ENCODE data around the gene TRIM40.

Gene TRIM40

GRCh38 chr6:30156262-30156599, 20.3 kb downstream of the TRIM40 start:
- Histone ChIP-seq H3K4me3 (ENCODE audit: low read depth in 1 of 5, low read length in 5 of 5) (peak overlapping the region in 1 of 5 donors; percentile 4), H3K27ac (ENCODE audit: low read depth, low read length) (no peak overlapping the region), H3K9me3 (ENCODE audit: control insufficient read depth in 5 of 5, low read length in 5 of 5) (no peaks in the 10 kb centered on the region), H3K36me3 (ENCODE audit: control insufficient read depth in 5 of 5, insufficient read depth in 5 of 5, low read length in 5 of 5) (no peaks in the 10 kb centered on the region), H3K9ac (ENCODE audit: low read length in 5 of 5) (no peak overlapping the region), H3K4me1 (ENCODE audit: control insufficient read depth in 5 of 5, insufficient read depth in 5 of 5, low read length in 5 of 5) (peaks cover 2 to 17% (median 11%) of the 10 kb centered on the region in 5 donors), H3K27me3 (ENCODE audit: control insufficient read depth in 5 of 5, insufficient read depth in 4 of 5, low read length in 5 of 5) (peaks cover 0 to 12% (median 0%) of the 10 kb centered on the region in 5 donors)

GRCh38 chr6:30156774-30157173, 20.8 kb downstream of the TRIM40 start:
- H3K4me3 ChIP-seq (ENCODE audit: low read depth in 1 of 5, low read length in 5 of 5) = no peak overlapping the region
- peaks cover 0 to 12% (median 0%) of the 10 kb centered on the region in 5 donors for H3K27me3 ChIP-seq (ENCODE audit: control insufficient read depth in 5 of 5, insufficient read depth in 4 of 5, low read length in 5 of 5)
- no peaks in the 10 kb centered on the region for H3K9me3 ChIP-seq (ENCODE audit: control insufficient read depth in 5 of 5, low read length in 5 of 5)
- no peak overlapping the region for H3K9ac ChIP-seq (ENCODE audit: low read length in 5 of 5)
- no peak overlapping the region for H3K27ac ChIP-seq (ENCODE audit: low read depth, low read length)
- peaks cover 2 to 17% (median 11%) of the 10 kb centered on the region in 5 donors for H3K4me1 ChIP-seq (ENCODE audit: control insufficient read depth in 5 of 5, insufficient read depth in 5 of 5, low read length in 5 of 5)
- no peaks in the 10 kb centered on the region for H3K36me3 ChIP-seq (ENCODE audit: control insufficient read depth in 5 of 5, insufficient read depth in 5 of 5, low read length in 5 of 5)

GRCh38 chr6:30157581-30157980, 21.6 kb downstream of the TRIM40 start:
- Histone ChIP-seq H3K27me3 (ENCODE audit: control insufficient read depth in 5 of 5, insufficient read depth in 4 of 5, low read length in 5 of 5) (peaks cover 0 to 12% (median 0%) of the 10 kb centered on the region in 5 donors), H3K9ac (ENCODE audit: low read length in 5 of 5) (no peak overlapping the region), H3K36me3 (ENCODE audit: control insufficient read depth in 5 of 5, insufficient read depth in 5 of 5, low read length in 5 of 5) (no peaks in the 10 kb centered on the region), H3K27ac (ENCODE audit: low read depth, low read length) (no peak overlapping the region), H3K9me3 (ENCODE audit: control insufficient read depth in 5 of 5, low read length in 5 of 5) (no peaks in the 10 kb centered on the region), H3K4me3 (ENCODE audit: low read depth in 1 of 5, low read length in 5 of 5) (no peak overlapping the region), H3K4me1 (ENCODE audit: control insufficient read depth in 5 of 5, insufficient read depth in 5 of 5, low read length in 5 of 5) (peaks cover 2 to 17% (median 11%) of the 10 kb centered on the region in 5 donors)

DNA sequence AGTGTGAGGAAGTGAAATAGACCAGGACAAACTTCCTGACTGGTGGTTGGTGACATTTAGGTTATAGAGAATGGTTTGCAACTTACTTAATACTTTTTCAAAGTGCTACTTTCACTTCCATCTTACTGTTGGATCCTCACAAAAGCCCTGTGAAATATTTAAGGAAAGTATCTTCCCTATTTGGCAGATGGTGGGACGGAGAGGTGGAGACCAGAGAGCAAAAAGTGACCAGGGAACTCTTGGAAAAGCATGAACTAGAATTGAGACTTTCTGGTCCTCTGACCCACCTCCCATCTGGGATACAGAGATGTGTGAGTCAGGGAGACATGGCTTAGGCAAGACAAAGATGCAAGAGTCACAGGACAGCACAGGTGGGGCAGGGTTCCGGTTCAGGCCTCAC, 22.1 kb downstream of the TRIM40 start:
- H3K9ac ChIP-seq (ENCODE audit: low read length in 5 of 5) = no peak overlapping the region
- no peaks in the 10 kb centered on the region for H3K36me3 ChIP-seq (ENCODE audit: control insufficient read depth in 5 of 5, insufficient read depth in 5 of 5, low read length in 5 of 5)
- H3K4me1 ChIP-seq (ENCODE audit: control insufficient read depth in 5 of 5, insufficient read depth in 5 of 5, low read length in 5 of 5) = peaks cover 2 to 17% (median 11%) of the 10 kb centered on the region in 5 donors
- H3K4me3 ChIP-seq (ENCODE audit: low read depth in 1 of 5, low read length in 5 of 5) = no peak overlapping the region
- no peak overlapping the region for H3K27ac ChIP-seq (ENCODE audit: low read depth, low read length)
- H3K27me3 ChIP-seq (ENCODE audit: control insufficient read depth in 5 of 5, insufficient read depth in 4 of 5, low read length in 5 of 5) = peaks cover 0 to 12% (median 2%) of the 10 kb centered on the region in 5 donors
- no peaks in the 10 kb centered on the region for H3K9me3 ChIP-seq (ENCODE audit: control insufficient read depth in 5 of 5, low read length in 5 of 5)

- H3K9me3 ChIP-seq (ENCODE audit: control insufficient read depth in 5 of 5, low read length in 5 of 5) = no peaks in the 10 kb centered on the region
These were observed 22.6 kb downstream of the TRIM40 start for GRCh38 chr6:30158475-30159040.

DNA sequence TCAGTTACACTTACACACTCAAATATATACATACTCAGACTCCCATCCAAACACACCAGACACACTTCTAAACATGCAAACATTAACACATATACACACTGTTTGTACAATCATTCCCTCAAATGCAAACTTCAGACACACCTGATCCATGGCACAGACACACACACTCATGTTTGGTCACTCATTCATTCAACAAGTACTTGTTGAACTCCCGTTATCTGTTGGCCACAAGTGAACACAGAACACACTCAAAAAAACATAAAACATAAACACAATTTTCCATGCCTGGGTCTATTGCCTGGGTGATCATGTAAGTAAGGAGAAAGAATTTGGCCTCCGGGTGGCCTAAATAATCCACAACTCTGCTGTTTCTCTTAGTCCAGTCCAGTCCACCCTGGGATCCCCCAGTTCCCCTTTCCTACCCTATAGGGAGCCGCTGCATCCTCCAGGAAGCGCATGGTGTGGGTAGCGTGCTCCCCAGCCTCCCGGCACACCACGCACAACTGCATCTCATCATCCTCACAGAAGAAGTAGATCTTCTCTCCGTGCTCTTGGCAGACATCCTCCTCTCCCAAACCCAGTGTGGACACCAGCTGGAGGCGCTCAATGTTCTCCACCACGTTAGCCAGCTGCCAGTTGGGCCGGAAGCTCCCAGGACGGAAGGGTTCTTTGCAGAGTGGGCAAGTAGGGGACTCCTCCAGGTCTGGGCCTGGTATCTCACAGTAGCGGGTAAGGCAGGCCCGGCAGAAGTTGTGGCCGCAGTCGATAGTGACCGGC, 24.3 kb downstream of the TRIM40 start:
- no peak overlapping the region for H3K4me3 ChIP-seq (ENCODE audit: low read depth in 1 of 5, low read length in 5 of 5)
- H3K36me3 ChIP-seq (ENCODE audit: control insufficient read depth in 5 of 5, insufficient read depth in 5 of 5, low read length in 5 of 5) = no peaks in the 10 kb centered on the region
- peaks cover 0 to 12% (median 8%) of the 10 kb centered on the region in 5 donors for H3K4me1 ChIP-seq (ENCODE audit: control insufficient read depth in 5 of 5, insufficient read depth in 5 of 5, low read length in 5 of 5)
- H3K27me3 ChIP-seq (ENCODE audit: control insufficient read depth in 5 of 5, insufficient read depth in 4 of 5, low read length in 5 of 5) = peaks cover 4 to 17% (median 6%) of the 10 kb centered on the region in 5 donors
- no peaks in the 10 kb centered on the region for H3K9me3 ChIP-seq (ENCODE audit: control insufficient read depth in 5 of 5, low read length in 5 of 5)
- no peak overlapping the region for H3K27ac ChIP-seq (ENCODE audit: low read depth, low read length)
- no peak overlapping the region for H3K9ac ChIP-seq (ENCODE audit: low read length in 5 of 5)

More at GRCh38 chr6:30158475-30159040, 22.6 kb downstream of the TRIM40 start:
- Histone ChIP-seq H3K36me3 (ENCODE audit: control insufficient read depth in 5 of 5, insufficient read depth in 5 of 5, low read length in 5 of 5) (no peaks in the 10 kb centered on the region), H3K4me1 (ENCODE audit: control insufficient read depth in 5 of 5, insufficient read depth in 5 of 5, low read length in 5 of 5) (peaks cover 2 to 20% (median 11%) of the 10 kb centered on the region in 5 donors), H3K27ac (ENCODE audit: low read depth, low read length) (no peak overlapping the region), H3K27me3 (ENCODE audit: control insufficient read depth in 5 of 5, insufficient read depth in 4 of 5, low read length in 5 of 5) (peaks cover 3 to 18% (median 6%) of the 10 kb centered on the region in 5 donors), H3K9ac (ENCODE audit: low read length in 5 of 5) (no peak overlapping the region), H3K4me3 (ENCODE audit: low read depth in 1 of 5, low read length in 5 of 5) (no peak overlapping the region)

- H3K9ac ChIP-seq (ENCODE audit: low read length in 5 of 5) = no peak within 1 kb of the TSS
- H3K36me3 ChIP-seq (ENCODE audit: control insufficient read depth in 5 of 5, insufficient read depth in 5 of 5, low read length in 5 of 5) = no peaks in the 10 kb centered on the region
- H3K9me3 ChIP-seq (ENCODE audit: control insufficient read depth in 5 of 5, low read length in 5 of 5) = no peaks in the 10 kb centered on the region
- H3K4me3 ChIP-seq (ENCODE audit: low read depth in 1 of 5, low read length in 5 of 5) = no peak within 1 kb of the TSS
- H3K4me1 ChIP-seq (ENCODE audit: control insufficient read depth in 5 of 5, insufficient read depth in 5 of 5, low read length in 5 of 5) = peaks cover 0 to 10% (median 6%) of the 10 kb centered on the region in 5 donors
- H3K27me3 ChIP-seq (ENCODE audit: control insufficient read depth in 5 of 5, insufficient read depth in 4 of 5, low read length in 5 of 5) = peaks cover 4 to 17% (median 6%) of the 10 kb centered on the region in 5 donors
- H3K27ac ChIP-seq (ENCODE audit: low read depth, low read length) = no peak within 1 kb of the TSS
These were observed 25.0 kb downstream of the TRIM40 start, which contains the start of gene TRIM10 for GRCh38 chr6:30160785-30161531. TRIM10 (minus strand) TSS chr6:30161211; CDS start chr6:30160858, 353 bp downstream.

DNA sequence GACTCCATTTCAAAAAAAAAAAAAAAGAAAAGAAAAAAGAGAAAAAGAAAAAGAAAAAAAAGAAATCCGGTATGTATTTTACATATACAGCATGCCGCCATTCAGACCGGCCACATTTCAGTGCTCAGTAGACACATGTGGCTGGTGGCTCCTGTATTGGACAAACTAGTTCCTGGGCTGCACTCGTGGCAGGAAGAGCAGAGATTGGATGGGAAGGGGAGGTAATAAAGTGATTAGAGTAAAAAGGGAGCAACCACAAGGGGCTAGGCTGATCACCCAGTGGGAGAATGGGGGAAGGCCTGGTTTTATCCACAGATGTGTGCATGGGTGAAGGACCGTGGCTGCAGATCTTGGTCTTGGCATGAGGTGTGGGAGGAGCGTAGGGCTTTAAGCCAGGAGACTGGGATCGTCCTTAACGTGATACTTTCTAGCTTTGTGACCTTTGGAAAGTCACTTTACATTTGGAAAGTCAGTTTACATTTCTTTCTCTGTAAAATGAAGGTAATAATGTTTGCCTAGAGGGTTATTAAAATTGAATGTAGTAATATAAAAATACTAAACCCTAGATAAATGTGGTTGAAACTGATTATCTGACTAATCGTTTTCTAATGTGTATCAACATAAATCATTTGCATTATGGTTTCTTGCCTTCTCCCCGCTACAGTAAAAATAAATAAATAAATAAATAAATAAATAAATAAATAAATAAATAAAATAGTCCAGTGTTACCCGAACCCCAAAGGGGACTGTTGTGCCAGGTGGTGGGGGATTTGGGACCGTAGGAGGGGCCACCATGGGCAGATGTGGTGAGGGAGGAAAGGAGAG, 26.5 kb downstream of the TRIM40 start:
- Histone ChIP-seq H3K4me3 (ENCODE audit: low read depth in 1 of 5, low read length in 5 of 5) (no peak overlapping the region), H3K9me3 (ENCODE audit: control insufficient read depth in 5 of 5, low read length in 5 of 5) (no peaks in the 10 kb centered on the region), H3K4me1 (ENCODE audit: control insufficient read depth in 5 of 5, insufficient read depth in 5 of 5, low read length in 5 of 5) (peaks cover 0 to 2% (median 0%) of the 10 kb centered on the region in 5 donors), H3K9ac (ENCODE audit: low read length in 5 of 5) (no peak overlapping the region), H3K36me3 (ENCODE audit: control insufficient read depth in 5 of 5, insufficient read depth in 5 of 5, low read length in 5 of 5) (no peaks in the 10 kb centered on the region), H3K27ac (ENCODE audit: low read depth, low read length) (no peak overlapping the region), H3K27me3 (ENCODE audit: control insufficient read depth in 5 of 5, insufficient read depth in 4 of 5, low read length in 5 of 5) (peaks cover 4 to 19% (median 6%) of the 10 kb centered on the region in 5 donors)

DNA sequence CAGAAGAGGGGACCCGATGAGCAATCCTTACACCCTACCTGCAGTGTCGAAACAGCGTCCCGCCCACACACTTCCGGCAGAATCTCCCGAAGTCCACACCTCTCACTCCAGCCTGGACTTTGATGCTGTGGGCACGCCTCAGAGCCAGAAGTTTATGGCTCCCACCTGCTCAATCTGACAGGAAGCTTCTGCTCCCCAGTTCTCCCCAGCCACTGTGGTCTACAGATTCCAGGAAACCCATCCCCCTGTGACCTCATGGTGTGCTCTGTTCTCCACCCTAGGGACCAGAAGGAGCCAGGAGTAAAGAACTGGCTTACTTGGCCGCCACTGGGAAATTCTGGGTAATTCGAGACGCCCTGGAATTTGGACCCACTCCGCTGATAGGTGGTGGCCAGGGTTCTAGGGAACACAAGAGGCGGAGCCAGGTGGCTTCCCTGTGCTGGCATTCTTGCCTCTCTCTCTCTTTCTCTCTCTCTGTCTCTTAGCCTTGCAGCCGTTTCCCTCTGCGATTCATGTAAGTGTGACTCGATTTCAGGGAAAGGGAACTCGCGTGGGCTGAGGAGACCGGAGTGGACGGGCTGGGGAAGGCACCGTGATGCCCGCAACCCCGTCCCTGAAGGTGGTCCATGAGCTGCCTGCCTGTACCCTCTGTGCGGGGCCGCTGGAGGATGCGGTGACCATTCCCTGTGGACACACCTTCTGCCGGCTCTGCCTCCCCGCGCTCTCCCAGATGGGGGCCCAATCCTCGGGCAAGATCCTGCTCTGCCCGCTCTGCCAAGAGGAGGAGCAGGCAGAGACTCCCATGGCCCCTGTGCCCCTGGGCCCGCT, 27.4 kb downstream of the TRIM40 start, which contains the start of gene TRIM15:
Gene TRIM15, plus strand, starts transcription at position 457 of the 828 bp plus-strand sequence. Its CDS starts 139 bp downstream, at position 596.
- H3K27ac ChIP-seq (ENCODE audit: low read depth, low read length) = no peak within 1 kb of the TSS
- H3K36me3 ChIP-seq (ENCODE audit: control insufficient read depth in 5 of 5, insufficient read depth in 5 of 5, low read length in 5 of 5) = no peaks in the 10 kb centered on the region
- H3K9ac ChIP-seq (ENCODE audit: low read length in 5 of 5) = no peak within 1 kb of the TSS
- peaks cover 0 to 2% (median 0%) of the 10 kb centered on the region in 5 donors for H3K4me1 ChIP-seq (ENCODE audit: control insufficient read depth in 5 of 5, insufficient read depth in 5 of 5, low read length in 5 of 5)
- H3K27me3 ChIP-seq (ENCODE audit: control insufficient read depth in 5 of 5, insufficient read depth in 4 of 5, low read length in 5 of 5) = peaks cover 6 to 25% (median 6%) of the 10 kb centered on the region in 5 donors
- no peak within 1 kb of the TSS for H3K4me3 ChIP-seq (ENCODE audit: low read depth in 1 of 5, low read length in 5 of 5)
- H3K9me3 ChIP-seq (ENCODE audit: control insufficient read depth in 5 of 5, low read length in 5 of 5) = no peaks in the 10 kb centered on the region

Measured in subcutaneous abdominal adipose tissue (tissue), 5 donors.